PFSK-1 (cell line): Measurements from ENCODE around the gene GALNT10.

Experiments used
- FOXP2 ChIP-seq: optimal IDR thresholded peaks from 2 replicates; pipeline ENCODE3; 2011; ENCODE audit warnings: borderline replicate concordance, control low read depth, inconsistent platforms; ENCODE audit not compliant: insufficient read depth; ENCODE audit errors: extremely low read length, extremely low read depth
- POLR2AphosphoS5 ChIP-seq: IDR thresholded peaks from 2 replicates; pipeline ENCODE4 v1.6.1; 2012; ENCODE audit warnings: low read depth, mild to moderate bottlenecking, control low read depth, low read length, moderate library complexity
- SIN3A ChIP-seq: IDR thresholded peaks from 2 replicates; pipeline ENCODE4 v1.6.1; 2012; ENCODE audit warnings: mild to moderate bottlenecking, low read length, moderate library complexity, borderline replicate concordance; ENCODE audit not compliant: insufficient read depth
- TAF1 ChIP-seq: IDR thresholded peaks from 2 replicates; pipeline ENCODE4 v1.6.1; 2012; ENCODE audit warnings: low read length, control low read depth, borderline replicate concordance; ENCODE audit not compliant: insufficient read depth
- TF ChIP-seq, protein P1 (sequence below), 2 experiments: IDR thresholded peaks; 2 replicates each; pipeline versions ENCODE4 v1.6.1 to v1.8.0; 2011 to 2012; ENCODE audit warnings: low read depth in 2 of 2, low read length in 2 of 2, control low read depth in 1 of 2, inconsistent platforms in 1 of 2, mild to moderate bottlenecking in 1 of 2, moderate library complexity in 1 of 2; ENCODE audit not compliant: insufficient read depth in 1 of 2

Gene GALNT10

DNA sequence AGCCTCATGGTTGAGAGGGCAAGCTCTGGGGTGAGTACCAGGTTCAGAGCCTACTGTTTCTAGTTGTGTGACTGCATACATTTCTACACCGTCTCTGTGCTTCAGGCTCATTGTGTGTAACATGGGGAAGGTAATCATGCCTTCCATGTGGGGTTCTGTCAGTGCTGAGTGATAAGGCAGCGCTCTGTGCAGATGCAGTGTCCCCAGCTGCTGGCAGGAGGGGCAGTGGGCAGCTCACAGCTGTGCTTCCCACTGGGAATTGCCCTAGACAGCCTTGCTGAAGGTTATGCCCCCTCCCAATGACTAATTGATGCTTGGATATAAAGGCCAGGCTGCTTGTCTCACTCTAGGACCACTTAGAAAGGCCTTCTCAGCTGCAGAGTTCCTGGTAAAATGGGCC, 133.5 kb downstream of the GALNT10 start:
- TF ChIP-seq SIN3A (no peak), TAF1 (no peak)
- TF ChIP-seq, protein P1, sequence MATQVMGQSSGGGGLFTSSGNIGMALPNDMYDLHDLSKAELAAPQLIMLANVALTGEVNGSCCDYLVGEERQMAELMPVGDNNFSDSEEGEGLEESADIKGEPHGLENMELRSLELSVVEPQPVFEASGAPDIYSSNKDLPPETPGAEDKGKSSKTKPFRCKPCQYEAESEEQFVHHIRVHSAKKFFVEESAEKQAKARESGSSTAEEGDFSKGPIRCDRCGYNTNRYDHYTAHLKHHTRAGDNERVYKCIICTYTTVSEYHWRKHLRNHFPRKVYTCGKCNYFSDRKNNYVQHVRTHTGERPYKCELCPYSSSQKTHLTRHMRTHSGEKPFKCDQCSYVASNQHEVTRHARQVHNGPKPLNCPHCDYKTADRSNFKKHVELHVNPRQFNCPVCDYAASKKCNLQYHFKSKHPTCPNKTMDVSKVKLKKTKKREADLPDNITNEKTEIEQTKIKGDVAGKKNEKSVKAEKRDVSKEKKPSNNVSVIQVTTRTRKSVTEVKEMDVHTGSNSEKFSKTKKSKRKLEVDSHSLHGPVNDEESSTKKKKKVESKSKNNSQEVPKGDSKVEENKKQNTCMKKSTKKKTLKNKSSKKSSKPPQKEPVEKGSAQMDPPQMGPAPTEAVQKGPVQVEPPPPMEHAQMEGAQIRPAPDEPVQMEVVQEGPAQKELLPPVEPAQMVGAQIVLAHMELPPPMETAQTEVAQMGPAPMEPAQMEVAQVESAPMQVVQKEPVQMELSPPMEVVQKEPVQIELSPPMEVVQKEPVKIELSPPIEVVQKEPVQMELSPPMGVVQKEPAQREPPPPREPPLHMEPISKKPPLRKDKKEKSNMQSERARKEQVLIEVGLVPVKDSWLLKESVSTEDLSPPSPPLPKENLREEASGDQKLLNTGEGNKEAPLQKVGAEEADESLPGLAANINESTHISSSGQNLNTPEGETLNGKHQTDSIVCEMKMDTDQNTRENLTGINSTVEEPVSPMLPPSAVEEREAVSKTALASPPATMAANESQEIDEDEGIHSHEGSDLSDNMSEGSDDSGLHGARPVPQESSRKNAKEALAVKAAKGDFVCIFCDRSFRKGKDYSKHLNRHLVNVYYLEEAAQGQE (IDR thresholded peaks at IDR 0.05; ENCODE audit: insufficient read depth in 1 of 2, low read depth in 2 of 2, low read length in 2 of 2), result no peak

DNA sequence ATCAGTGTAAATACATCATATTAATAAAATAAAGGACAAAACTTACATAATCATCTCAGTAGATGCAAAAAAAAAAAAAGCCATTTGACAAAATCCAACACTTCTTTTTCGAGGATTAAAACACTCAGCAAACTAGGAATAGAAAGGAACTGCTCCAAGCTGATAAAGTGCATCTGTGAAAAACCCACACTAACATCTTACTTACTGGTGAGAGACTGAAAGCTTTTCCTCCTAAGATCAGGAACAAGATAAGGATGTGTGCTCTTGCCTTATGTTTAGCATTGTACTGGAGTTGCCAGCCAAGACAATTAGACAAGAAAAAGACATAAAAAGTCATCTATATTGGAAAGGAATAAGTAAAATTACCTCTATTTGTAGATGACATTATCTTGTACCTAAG, 135.0 kb downstream of the GALNT10 start:
- TF ChIP-seq, protein P1 (IDR thresholded peaks at IDR 0.05; ENCODE audit: insufficient read depth in 1 of 2, low read depth in 2 of 2, low read length in 2 of 2), result no peak
- TF ChIP-seq SIN3A, result no peak
- no peak for TF ChIP-seq TAF1
- TF ChIP-seq FOXP2, result no peak
- no peak for TF ChIP-seq POLR2AphosphoS5

DNA sequence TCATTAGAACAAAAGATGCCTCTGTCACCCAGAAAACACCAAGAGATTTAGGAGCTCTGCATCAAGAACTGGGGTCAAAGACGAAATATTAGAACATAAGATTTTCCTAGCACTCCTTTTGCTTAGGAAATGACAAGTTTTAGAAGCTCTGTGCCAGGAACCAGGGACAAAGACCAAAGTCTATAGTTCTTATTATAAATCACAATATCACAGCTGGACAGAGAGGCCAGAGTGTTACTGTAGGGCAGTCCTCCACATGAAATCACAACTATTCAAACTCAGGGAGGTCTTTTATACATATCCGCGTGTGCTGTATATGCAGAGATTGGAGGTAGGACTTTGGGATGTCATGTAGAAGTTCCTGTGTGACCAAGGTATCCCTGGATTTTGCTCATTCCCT, 138.5 kb downstream of the GALNT10 start:
- TF ChIP-seq SIN3A (no peak), TAF1 (no peak)

DNA sequence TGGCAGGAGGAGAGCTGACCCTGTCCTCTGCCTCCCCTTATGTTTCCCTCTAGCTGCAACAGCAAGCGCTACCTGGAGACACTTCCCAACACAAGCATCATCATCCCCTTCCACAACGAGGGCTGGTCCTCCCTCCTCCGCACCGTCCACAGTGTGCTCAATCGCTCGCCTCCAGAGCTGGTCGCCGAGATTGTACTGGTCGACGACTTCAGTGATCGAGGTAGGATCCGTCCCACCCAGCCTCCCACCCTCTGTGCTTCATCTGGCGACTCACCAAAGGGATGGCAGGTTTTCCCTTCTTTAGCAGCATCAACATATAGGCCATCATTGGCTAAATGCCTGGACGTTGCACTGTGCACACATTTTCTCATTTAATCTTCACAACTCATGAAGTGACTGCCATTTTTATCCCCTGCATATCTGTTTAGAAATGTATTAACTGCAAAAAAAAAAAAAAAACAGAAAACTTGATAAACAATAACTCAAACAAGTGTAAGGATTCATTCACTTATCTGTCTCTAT, 139.0 kb downstream of the GALNT10 start:
- TF ChIP-seq, protein P1 (IDR thresholded peaks at IDR 0.05; ENCODE audit: insufficient read depth in 1 of 2, low read depth in 2 of 2, low read length in 2 of 2), result no peak
- TF ChIP-seq TAF1, result no peak
- no peak for TF ChIP-seq FOXP2
- no peak for TF ChIP-seq POLR2AphosphoS5
- TF ChIP-seq SIN3A, result no peak

DNA sequence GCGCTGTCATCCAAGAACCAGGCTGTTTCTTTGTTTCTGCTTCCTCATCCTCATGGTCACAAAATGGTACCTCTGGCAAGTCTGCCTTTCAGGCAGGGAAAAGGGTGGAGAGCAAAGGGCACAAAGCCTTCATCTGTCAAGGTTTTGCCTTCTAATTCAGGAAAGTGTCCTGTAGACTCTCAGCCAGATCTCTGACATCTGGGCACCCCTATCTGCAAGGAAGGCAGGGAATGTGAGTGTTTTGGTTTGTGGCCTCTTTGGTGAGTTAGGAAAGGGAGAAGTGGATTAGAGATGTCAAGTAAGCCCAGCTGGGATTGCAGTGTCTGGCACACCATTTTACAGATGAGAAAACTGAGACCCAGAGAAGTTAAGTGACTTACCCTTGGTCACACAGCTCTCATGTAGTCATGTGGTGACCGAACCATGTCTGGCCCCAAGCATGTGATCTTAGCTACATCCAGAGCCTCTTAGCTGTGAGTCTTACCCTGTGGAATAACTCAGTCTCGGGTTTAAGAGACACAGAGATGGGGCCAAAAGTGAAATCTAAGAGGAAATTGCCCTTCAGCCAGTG, 139.6 kb downstream of the GALNT10 start:
- TF ChIP-seq SIN3A (no peak), TAF1 (no peak), POLR2AphosphoS5 (no peak), FOXP2 (no peak)
- TF ChIP-seq, protein P1 (IDR thresholded peaks at IDR 0.05; ENCODE audit: insufficient read depth in 1 of 2, low read depth in 2 of 2, low read length in 2 of 2), result no peak
